Activated CD4-positive, alpha-beta T cell treated with anti-CD3 and anti-CD28 coated beads, Interleukin-2, amount 50 U/mL, for 24 hours (primary cell): Measurements from ENCODE around the gene RAB5B.
A peak's percentile ranks its signal among the peaks of the same experiment; 100 is the strongest.

Experiments
- DNase-seq, 2 donors: peaks; one replicate each; pipeline ENCODE4 v3.0.0-alpha.2; 2020; ENCODE audit warnings: low read depth in 1 of 2, low spot score in 1 of 2

RAB5B gene

DNA sequence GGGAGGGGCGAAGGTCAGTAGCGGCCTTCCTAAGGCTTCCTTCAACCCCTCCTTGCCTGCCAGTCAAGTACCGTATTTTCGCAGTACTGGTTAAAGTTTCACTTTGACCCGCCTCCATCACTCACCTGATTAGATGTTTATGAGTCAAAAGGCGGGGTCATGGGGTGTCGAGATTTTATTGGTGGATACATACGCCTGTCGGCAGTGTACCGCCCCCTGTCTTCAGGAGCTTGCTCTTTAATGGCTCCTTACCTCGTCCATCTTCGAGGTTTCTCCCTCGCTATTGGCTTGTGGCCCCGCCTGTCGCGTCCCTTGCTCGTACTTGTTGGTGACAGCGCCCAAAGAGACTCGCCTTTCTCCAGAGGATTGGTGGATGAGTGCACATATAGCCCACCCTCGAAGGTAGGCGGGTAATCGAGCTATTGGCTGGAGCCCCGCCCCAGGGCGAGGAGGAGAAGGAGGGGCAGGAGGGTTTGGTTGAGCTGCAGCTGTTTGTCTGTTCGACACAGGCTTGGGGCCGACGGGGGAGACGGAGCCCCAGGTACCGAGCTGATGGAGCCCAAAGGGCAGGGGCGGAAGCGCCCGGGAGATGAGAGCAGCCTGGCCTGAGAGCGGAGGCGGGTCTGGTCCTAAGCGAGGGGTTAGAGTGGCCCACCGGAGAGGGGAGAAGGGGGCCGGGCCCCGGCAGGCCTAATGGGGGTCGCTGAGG, at the start of gene RAB5B:
Gene RAB5B (plus strand): TSS at position 480 of the 709 bp plus-strand sequence. CDS start 12,883 bp downstream, outside the sequence.
- peak; percentile 80 to 99 for DNase-seq

DNA sequence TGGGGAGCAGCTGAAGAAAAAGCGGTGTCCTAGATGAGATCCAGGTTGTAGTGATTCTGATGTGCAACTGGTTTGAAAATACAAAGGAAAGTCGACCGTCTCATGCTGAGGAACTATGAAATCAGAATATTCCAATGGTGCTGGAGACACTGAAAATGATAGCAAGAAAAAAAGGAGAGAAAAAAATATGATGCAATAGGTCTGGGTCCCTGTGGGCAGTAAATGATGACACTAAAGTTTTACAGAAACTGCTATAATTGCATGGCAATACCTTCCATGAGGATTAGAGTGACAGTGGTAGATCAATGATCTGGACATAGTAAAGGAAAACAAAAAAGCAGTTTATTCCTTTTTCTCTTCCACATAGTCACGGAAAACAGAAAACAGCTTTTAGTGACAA, 48.5 kb upstream of the RAB5B start:
- DNase-seq = no peak

DNA sequence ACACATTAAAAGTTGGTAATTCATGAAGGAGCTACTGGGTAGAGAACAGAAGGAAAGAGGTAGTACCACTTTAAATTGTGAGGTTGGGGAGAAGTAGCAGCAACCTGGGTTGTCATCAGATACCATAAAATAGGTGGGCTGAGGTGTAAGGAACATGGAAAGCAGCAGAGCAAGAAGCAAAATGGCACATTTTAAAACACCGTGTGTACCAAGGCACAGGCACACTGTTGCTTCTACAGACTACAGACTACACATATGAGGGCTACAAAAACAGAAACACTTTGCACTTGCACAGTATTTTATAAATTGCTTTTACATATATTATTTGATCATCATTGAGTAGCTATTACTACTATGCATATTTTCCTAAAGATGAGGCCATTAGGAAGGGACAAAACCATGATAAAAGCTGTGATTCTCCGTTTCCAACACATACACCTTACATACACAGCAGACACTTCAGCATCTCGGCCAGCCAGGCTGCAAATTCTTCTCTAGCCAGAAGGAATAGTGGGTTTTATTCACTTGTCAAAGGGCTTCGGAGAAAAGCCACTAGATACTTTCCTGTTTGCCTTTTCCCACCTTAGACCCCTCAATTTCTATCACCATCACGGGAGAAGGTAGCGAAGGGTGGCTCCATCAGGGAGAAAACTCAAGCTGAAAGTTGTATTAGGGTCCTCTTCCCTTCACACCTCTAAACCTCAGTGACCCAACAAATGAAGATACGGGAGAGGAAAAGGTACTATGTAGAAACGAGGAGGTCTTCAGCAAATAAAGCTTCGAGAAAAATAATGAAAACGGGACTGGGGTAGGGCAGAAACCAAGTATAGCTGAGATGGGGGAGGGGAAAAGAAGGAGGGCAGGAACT, 47.8 kb upstream of the RAB5B start:
- no peak for DNase-seq

GRCh38 chr12:55926738-55927587, 46.9 kb upstream of the RAB5B start:
- DNase-seq = peak; percentile 79 to 91

DNA sequence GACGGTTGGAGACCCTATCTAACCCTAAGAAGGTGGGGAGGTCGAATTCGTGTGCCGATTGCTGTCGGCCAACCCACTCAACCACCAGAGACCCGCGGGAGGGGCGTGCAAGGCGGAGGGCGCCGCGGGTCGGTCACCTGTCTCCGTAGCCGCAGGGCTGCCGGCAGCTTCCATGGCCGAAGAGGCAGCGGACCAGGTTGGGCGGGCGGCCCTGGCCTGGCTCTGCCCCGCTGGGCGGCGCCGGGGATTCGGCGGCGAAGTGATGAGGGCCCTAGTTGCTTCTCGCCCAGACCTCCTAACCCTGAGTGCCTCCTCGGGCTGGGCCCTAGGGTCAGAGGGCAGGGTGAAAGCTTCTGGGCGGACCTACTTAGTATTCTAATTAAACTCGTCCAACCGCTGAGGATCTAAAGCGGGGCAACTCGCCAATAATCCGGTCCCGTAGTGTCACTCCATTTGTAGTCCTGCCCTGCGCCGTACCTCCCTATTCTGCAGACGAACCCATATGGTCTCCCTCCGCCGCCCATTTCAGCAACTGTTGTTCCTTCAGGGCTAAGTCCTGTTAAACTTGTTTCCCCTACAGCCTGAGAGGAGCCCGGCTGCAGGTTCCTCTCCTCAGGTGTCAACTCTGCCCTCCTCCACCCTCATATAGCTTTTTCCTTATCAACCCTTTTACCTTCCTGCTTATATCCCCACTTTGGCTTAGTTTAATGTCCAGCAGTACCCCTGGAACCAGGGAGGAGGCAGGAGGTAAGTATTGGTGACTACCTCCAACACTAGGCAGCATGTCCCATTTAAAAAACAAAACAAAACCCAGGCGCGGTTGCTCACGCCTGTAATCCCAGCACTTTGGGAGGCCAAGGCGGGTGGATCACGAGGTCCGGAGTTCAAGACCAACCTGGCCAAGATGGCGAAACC, 46.0 kb upstream of the RAB5B start, which contains the start of gene PYM1:
Gene PYM1 (minus strand): TSS at position 307 of the 915 bp plus-strand sequence. CDS start 133 bp downstream, at position 174.
- DNase-seq = peak in 1 of 2 donors; percentile 56

DNA sequence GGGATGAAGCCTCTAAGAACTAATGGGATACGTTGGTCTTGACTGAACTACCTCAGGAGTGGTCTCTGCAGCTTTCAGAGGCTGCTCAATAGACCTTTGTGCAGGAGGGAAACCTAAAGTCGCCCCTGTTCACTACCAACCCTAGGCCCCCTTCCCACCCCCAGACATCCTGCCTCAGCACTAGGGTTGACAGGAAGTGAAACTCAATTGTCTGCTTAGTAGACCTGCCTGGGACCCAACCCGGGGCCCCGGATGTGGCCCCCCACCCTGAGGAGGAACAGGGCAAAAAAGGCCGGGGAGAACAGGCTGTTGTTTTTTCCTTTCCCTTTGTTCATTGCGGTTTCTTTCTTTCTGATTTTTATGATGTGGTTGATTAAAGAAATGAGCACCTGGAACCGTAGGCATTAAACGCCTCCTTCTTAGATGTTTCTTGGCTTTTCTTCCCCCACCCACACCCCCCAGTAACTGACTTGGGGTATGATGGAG, 44.5 kb upstream of the RAB5B start:
- DNase-seq = peak; percentile 58 to 84

DNA sequence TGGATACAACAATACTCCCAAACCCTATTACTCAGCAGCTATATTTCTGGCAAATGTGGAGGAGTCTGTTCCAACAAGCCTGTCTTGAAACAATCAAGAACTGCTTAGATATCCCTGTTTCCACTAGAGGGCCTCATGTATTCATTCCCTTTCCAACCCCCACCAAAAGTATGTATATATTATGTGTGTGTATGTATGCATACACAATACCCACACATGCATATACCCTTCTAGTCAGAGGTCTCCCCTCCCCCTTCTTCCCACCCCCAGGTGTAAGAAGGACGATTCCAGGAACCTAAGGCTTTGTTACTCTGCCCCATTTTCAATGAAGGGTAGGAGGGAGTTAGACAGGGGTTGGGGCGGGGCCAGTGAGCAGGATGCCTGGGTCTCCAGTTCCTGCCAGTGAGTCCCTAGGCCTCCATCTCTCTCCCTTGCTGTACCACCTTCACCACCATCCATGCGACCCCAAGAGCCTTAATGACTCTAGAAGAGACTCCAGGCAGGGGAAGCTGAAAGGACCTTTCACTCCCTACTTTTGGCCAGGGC, 43.0 kb upstream of the RAB5B start, which contains the start of gene DGKA:
Gene DGKA (plus strand): TSS at position 392 of the 546 bp plus-strand sequence. CDS start 5,342 bp downstream, outside the sequence.
- peak; percentile 51 to 73 for DNase-seq

DNA sequence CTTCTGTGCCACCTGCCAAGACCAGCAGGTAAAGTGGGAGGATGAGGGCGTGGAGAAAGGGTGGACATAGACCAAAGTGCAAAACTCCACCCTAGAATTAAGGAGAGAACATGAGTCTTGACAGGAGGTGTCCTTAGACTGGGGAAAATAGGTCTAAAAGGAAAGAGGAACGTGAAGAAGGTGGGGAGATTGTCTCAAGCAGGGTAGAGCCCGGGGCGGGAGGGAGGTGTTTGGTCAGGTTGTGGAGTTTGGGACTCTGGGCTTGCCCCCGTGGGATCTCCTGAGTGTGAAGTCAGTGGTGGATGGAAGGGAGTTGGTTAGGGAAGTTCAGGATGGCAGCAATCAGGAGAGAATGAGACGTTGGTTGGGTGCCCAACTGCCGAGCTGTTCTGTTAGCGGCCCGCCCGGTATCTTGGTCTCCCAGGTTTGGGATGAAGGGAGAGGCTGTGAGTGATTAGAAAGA, 42.5 kb upstream of the RAB5B start:
- DNase-seq = no peak

GRCh38 chr12:55931780-55932550, 41.9 kb upstream of the RAB5B start:
- DNase-seq = no peak

DNA sequence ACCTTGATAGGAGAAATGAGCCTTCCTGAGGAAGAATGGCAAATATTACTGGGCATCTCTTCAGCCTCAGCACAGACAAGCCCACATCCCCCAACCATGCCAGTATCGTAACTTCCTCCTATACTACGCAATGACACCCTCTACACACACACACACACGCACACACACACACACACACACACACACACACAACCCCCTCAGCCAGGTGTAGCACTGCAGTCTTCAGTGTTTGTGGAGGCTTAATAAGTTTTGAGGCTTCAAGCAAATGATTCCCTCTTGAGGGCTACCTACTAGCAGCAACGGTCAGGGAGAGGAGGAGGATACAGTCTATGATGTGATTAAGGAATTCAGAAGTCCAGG, 41.3 kb upstream of the RAB5B start:
- no peak for DNase-seq

DNA sequence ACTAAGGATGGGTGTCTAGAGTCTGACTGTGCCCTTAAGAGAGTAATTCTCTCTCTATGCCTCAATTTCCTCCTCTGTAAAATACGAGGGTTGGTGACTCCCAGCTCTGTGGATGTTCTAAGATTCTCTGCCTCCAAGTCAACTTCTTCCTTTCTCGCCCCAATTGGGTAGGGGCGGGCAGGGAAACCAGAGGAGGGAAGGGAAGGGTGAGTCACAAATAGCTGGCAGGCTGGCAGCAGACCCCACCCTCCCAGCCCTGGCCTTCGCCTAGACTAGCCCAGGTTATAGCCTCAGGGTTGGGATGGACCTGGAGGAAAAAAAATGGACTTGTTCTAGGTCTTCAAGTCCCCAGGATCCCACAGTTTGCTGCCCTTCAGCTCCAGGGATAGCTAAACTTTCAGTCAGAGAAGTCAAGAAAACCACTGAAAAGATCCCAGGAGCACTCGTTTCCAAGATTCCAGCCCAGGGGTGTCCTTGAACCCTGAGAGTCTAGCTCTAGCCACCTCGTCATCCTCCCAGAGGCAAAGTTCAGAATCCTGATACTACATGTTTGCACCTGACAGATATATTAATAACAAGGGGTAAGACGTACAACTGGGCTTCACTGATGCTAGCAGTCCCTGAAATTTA, 40.6 kb upstream of the RAB5B start:
- DNase-seq = no peak

- no peak for DNase-seq
These were observed 39.8 kb upstream of the RAB5B start for GRCh38 chr12:55933799-55934742.

DNA sequence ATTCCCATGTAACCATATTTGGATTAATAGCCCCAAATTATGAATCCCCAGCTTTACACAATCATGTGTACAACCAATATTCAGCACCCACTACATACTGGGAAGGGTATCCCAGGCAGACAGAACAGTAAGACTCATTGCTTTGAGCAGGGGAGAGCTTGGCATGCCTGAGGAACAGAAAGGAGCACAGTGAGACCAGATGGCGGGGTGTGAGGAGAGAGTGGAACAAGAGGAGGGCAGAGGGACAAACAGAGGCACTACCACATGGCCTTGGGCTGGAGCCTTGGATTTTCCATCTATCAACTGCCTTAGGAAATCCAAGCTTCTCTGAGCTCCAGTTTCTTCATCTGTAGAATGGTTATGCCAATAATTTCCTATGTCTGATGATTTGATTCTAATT, 39.1 kb upstream of the RAB5B start:
- DNase-seq = no peak

- no peak for DNase-seq
These were observed 38.1 kb upstream of the RAB5B start for GRCh38 chr12:55935738-55936151.

- no peak for DNase-seq
These were observed 35.9 kb upstream of the RAB5B start for GRCh38 chr12:55937981-55938380.

- DNase-seq = no peak
These were observed 34.9 kb upstream of the RAB5B start for GRCh38 chr12:55938826-55939501.
